Psoas muscle (tissue), 8 donors: ENCODE measurements around the gene STAM. TPM values are rescaled to one million over a fixed set of nuclear protein-coding genes. Genes with fewer than 3 reads are reported as not detected.
A peak's percentile ranks its signal among the peaks of the same experiment; 100 is the strongest.

ENCODE experiments used
- ATAC-seq, 4 donors: fragments of 200-7000 bp; cut with Tn5 transposase; one replicate each; pipeline ENCODE4 v1.9.1; 2020; ENCODE audit warnings: moderate library complexity in 3 of 4, mild to moderate bottlenecking in 2 of 4
- DNase-seq, 2 donors: peaks; one replicate each; pipeline ENCODE4 v3.0.0-alpha.2; 2020
- H3K27ac ChIP-seq: fragments of 200-600 bp; one replicate; pipeline ENCODE4 v1.8.0; 2022
- H3K27me3 ChIP-seq, 3 donors: fragments of 200-600 bp in 1 of 3; one replicate each; pipeline versions ENCODE4 v1.6.1 to v1.8.0; 2013 to 2022; ENCODE audit warnings: low read length in 2 of 3, mild to moderate bottlenecking in 2 of 3, moderate library complexity in 1 of 3; ENCODE audit not compliant: insufficient read depth in 3 of 3
- H3K36me3 ChIP-seq, 2 donors: fragments of 200-600 bp in 1 of 2; one replicate each; pipeline versions ENCODE4 v1.6.1 to v1.8.0; 2013 to 2022; ENCODE audit warnings: low read depth in 1 of 2, mild to moderate bottlenecking in 1 of 2, moderate library complexity in 1 of 2; ENCODE audit not compliant: insufficient read depth in 1 of 2
- H3K4me1 ChIP-seq: fragments of 200-600 bp; one replicate; pipeline ENCODE4 v1.8.0; 2022
- H3K4me3 ChIP-seq: fragments of 200-600 bp; one replicate; pipeline ENCODE4 v1.8.0; 2022; ENCODE audit warnings: mild to moderate bottlenecking
- H3K9me3 ChIP-seq: fragments of 200-600 bp; one replicate; pipeline ENCODE4 v1.8.0; 2022
- CTCF ChIP-seq: fragments of 200-600 bp; IDR thresholded peaks from one replicate; pipeline ENCODE4 v1.8.0; 2022; ENCODE audit warnings: antibody characterized with exemption
- WGBS, 3 donors: extraction: QIAGEN DNeasy Blood & Tissue Kit; methylation state at CpG; one replicate each; pipeline versions ENCODE4 v1.1.6 to v1.1.7; 2013; 5-methylcytosine and 5-hydroxymethylcytosine counted together
- intact Hi-C, 2 donors: fragments of 100-400 bp; cut with DNase I; formaldehyde crosslinking; loops; one replicate each; pipeline versions ENCODE4 v1.11.0 to v1.14.2; 2022
- polyA plus RNA-seq, 3 donors: library from polyadenylated mRNA; stranded (reverse); fragments of 200-250 nt; gene quantifications; one replicate each; pipeline ENCODE4 v1.2.3, GENCODE V29; 2013
- total RNA-seq, 4 donors: library from RNA; stranded (reverse); fragmentation: NEBNext Ultra II Directional in 2 of 4; extraction: Animal tissue kit (Norgen Biotek cat#: 25700) in 2 of 4; gene quantifications; one replicate each; pipeline versions ENCODE4 v1.2.1 to v1.2.4, GENCODE V29; 2021 to 2023
- donor health status: healthy with polysubstance abuse.
- donor health status: DM: no; HTN: no; CAD: no; lungs with moderate emphysema.
- donor health status: Bipolar disorder and iron deficiency.
- donor health status: healthy.
- donor health status: DM: yes; HTN: yes; CAD: no.
- donor health status: DM: no; HTN: no; CAD: no.
- donor health status: DM: no; HTN: no; CAD: no.
- donor health status: DM: yes; HTN: yes; CAD: no.

Gene STAM
- total and polyA plus RNA-seq, 7 donors = 16.3 to 42.4 (median 31.9) TPM

GRCh38 chr10:17747883-17748550, 104.1 kb downstream of the STAM start:
- intact Hi-C loops = loop anchor here in 1 of 2 donors (5.0 kb wide), 1 partner anchor 34 kb away; no protein-coding TSS in a partner anchor
- no peak for DNase-seq
- WGBS, 3 donors = 75 to 85% (median 75%) methylated on average over 10 of the region's 10 CpGs
- ATAC-seq = peak in 3 of 4 donors; percentile 49 to 68 (median 67)
- H3K9me3 ChIP-seq = no peaks in the 10 kb centered on the region
- no peaks in the 10 kb centered on the region for H3K36me3 ChIP-seq
- H3K27ac ChIP-seq = no peak overlapping the region
- H3K4me3 ChIP-seq = no peak overlapping the region
- H3K27me3 ChIP-seq = no peaks in the 10 kb centered on the region
- peaks cover 14% of the 10 kb centered on the region for H3K4me1 ChIP-seq
- no peak for TF ChIP-seq CTCF

- ATAC-seq = no peak
- WGBS, 3 donors = 88 to 96% (median 92%) methylated on average over 8 of the region's 8 CpGs
These were observed 105.9 kb downstream of the STAM start for GRCh38 chr10:17749890-17750289.

GRCh38 chr10:17751781-17752445, 108.0 kb downstream of the STAM start, which contains the start of gene TMEM236:
Gene TMEM236 (plus strand): TSS chr10:17752201. CDS start chr10:17752296, 95 bp downstream.
- intact Hi-C loops = no loop called here
- Histone ChIP-seq H3K9me3 (no peaks in the 10 kb centered on the region), H3K27me3 (no peaks in the 10 kb centered on the region), H3K4me3 (no peak within 1 kb of the TSS), H3K27ac (no peak within 1 kb of the TSS), H3K4me1 (no peaks in the 10 kb centered on the region), H3K36me3 (no peaks in the 10 kb centered on the region)
- 46 to 53% (median 48%) methylated on average over 9 of the region's 9 CpGs for WGBS, 3 donors
- ATAC-seq (no peak), DNase-seq (no peak)
- TF ChIP-seq CTCF = no peak

More at GRCh38 chr10:17749890-17750289, 105.9 kb downstream of the STAM start:
- peaks cover 3% of the 10 kb centered on the region for H3K4me1 ChIP-seq
- DNase-seq = no peak
- H3K9me3 ChIP-seq = no peaks in the 10 kb centered on the region
- no peak for TF ChIP-seq CTCF
- no peak overlapping the region for H3K4me3 ChIP-seq
- intact Hi-C loops = loop anchor here in 1 of 2 donors (5.0 kb wide), 1 partner anchor 32 kb away; no protein-coding TSS in a partner anchor
- H3K36me3 ChIP-seq = no peaks in the 10 kb centered on the region
- H3K27me3 ChIP-seq = no peaks in the 10 kb centered on the region
- H3K27ac ChIP-seq = no peak overlapping the region

- 71 to 77% (median 75%) methylated on average over 7 of the region's 7 CpGs for WGBS, 3 donors
- no peaks in the 10 kb centered on the region for H3K9me3 ChIP-seq
- DNase-seq = no peak
- intact Hi-C loops = no loop called here
- H3K36me3 ChIP-seq = no peaks in the 10 kb centered on the region
- TF ChIP-seq CTCF = no peak
- no peak overlapping the region for H3K27ac ChIP-seq
- ATAC-seq = no peak
- no peaks in the 10 kb centered on the region for H3K4me1 ChIP-seq
- H3K27me3 ChIP-seq = no peaks in the 10 kb centered on the region
- H3K4me3 ChIP-seq = no peak overlapping the region
These were observed 112.7 kb downstream of the STAM start for GRCh38 chr10:17756557-17757217.
